Measurements from ENCODE around the gene UPF2.

DNA sequence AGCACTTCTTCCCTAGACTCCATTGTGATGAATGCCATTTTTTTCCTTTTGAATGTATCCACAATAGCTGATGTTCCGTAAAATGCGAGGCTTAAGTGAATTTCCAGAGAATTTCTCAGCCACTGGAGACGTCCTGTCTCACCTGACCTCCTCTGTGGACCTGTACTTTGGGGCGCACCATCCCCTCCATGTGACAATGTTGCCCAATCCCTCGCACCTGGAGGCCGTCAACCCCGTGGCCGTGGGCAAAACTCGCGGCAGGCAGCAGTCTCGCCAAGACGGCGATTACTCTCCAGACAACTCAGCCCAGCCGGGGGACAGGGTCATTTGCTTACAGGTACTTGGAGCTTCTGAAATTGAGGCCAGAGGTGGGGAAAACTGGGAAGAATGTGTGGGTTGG is 46.3 kb upstream of the UPF2 start:
- TF ChIP-seq, protein P1, sequence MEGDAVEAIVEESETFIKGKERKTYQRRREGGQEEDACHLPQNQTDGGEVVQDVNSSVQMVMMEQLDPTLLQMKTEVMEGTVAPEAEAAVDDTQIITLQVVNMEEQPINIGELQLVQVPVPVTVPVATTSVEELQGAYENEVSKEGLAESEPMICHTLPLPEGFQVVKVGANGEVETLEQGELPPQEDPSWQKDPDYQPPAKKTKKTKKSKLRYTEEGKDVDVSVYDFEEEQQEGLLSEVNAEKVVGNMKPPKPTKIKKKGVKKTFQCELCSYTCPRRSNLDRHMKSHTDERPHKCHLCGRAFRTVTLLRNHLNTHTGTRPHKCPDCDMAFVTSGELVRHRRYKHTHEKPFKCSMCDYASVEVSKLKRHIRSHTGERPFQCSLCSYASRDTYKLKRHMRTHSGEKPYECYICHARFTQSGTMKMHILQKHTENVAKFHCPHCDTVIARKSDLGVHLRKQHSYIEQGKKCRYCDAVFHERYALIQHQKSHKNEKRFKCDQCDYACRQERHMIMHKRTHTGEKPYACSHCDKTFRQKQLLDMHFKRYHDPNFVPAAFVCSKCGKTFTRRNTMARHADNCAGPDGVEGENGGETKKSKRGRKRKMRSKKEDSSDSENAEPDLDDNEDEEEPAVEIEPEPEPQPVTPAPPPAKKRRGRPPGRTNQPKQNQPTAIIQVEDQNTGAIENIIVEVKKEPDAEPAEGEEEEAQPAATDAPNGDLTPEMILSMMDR (IDR thresholded peaks at IDR 0.05): no peak
- no peak for TF ChIP-seq POLR2A (IDR thresholded peaks at IDR 0.05)

Measured in adrenal gland (tissue), 5 donors.